ENCODE data around the gene SERPINA12.

The SERPINA12 gene, protein sequence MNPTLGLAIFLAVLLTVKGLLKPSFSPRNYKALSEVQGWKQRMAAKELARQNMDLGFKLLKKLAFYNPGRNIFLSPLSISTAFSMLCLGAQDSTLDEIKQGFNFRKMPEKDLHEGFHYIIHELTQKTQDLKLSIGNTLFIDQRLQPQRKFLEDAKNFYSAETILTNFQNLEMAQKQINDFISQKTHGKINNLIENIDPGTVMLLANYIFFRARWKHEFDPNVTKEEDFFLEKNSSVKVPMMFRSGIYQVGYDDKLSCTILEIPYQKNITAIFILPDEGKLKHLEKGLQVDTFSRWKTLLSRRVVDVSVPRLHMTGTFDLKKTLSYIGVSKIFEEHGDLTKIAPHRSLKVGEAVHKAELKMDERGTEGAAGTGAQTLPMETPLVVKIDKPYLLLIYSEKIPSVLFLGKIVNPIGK

DNA sequence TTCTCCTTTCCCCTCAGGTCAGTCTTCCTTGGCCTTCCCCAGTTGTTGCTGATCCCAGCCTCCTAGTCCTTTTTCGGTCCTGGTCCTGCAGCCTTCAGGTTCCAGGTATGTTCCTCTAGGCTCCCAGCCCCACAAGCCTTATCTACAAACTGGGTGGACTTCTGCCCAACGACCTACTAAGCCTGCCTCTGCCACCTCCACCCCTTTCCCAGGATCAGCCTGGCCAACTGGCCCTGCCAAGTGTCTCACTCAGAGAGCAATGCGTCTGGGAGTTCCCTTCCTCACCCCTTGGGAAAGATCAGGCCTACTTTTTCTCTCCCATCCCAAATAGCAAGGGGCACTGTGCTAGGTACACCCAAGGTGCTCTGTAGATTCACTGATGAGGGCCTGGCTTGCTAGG, at the start of gene SERPINA12:
TSS of gene SERPINA12 (minus strand) at position 114 of the 400 bp plus-strand sequence. CDS start 11,072 bp downstream, outside the sequence.
- TF ChIP-seq, protein P1, sequence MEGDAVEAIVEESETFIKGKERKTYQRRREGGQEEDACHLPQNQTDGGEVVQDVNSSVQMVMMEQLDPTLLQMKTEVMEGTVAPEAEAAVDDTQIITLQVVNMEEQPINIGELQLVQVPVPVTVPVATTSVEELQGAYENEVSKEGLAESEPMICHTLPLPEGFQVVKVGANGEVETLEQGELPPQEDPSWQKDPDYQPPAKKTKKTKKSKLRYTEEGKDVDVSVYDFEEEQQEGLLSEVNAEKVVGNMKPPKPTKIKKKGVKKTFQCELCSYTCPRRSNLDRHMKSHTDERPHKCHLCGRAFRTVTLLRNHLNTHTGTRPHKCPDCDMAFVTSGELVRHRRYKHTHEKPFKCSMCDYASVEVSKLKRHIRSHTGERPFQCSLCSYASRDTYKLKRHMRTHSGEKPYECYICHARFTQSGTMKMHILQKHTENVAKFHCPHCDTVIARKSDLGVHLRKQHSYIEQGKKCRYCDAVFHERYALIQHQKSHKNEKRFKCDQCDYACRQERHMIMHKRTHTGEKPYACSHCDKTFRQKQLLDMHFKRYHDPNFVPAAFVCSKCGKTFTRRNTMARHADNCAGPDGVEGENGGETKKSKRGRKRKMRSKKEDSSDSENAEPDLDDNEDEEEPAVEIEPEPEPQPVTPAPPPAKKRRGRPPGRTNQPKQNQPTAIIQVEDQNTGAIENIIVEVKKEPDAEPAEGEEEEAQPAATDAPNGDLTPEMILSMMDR (IDR thresholded peaks at IDR 0.05), result no peak

DNA sequence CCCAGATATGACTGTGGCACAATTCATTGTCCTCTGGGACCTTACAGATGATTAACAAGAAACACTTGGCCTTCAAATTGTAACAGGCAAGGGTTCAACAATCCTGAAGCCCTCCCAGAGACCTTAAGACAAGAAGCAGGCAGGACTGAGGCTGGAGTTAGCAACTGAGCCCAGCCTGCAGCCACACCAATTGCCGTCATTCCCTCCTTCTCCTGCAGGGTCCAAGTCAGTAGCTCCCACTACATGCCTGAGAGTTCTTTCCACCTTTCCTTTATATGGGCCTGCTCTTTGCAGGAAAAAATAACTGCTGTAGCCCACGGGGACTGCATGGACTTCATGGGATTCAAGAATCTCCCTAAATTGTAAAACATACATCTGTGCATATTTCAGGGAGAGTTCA, 49.6 kb upstream of the SERPINA12 start:
- TF ChIP-seq, protein P1 (IDR thresholded peaks at IDR 0.05), result no peak

DNA sequence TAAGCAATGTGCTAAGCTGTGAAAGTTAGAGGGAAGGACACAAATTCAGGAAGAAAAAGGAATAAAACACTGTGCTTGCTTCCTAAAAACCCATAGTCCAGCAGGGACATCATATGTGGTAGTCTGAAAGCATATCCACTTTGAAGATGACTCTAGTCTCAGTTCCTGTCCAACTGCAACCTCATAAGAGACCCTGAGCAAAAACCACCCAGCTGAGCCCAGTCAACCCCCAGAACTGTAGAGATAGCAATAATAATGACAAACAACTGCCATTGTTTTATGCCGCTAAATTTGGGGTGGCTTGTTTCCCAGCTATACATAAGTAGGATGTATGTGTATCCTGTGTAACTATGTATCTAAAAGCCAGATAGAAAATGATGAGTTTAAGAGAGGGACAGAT, 48.1 kb upstream of the SERPINA12 start:
- TF ChIP-seq, protein P1 (IDR thresholded peaks at IDR 0.05), result no peak

DNA sequence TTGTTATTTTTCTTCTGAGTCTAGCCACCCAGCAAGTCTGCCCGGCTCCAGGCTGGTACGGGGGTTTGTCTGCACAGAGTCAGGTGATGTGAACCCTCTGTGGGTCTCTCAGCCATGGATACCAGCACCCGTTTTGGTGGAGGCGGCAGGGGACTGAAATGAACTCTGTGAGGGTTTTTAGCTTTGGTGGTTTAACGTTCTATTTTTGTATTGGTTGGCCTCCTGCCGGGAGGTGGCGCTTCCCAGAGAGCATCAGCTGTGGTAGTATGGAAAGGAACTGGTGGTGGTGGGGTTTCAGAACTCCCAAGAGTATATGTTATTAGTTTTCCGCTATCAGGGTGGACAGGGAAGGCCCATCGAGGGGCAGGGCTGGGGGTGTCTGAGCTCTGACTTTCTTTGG, 46.7 kb upstream of the SERPINA12 start:
- TF ChIP-seq, protein P1 (IDR thresholded peaks at IDR 0.05), result no peak

DNA sequence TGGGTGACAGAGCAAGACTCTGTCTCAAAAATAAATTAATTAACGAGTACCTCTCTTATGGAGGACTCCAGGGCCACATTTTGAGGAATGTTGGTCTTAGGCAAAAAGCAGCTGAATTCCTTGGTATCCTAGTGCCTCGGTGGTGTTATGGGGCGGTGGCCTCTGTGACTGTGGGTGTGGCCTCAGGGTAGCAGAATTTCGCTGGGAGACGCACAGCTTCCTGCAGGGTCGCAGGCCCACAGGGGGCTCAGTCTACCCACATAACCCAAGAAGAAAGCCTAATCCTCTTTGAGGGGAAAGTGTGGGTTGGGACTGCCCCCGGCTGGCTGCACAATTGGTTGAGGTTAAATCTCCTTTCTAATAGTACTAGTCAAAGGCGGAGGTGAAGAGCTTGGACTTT, 40.8 kb upstream of the SERPINA12 start:
- TF ChIP-seq, protein P1 (IDR thresholded peaks at IDR 0.05), result no peak

DNA sequence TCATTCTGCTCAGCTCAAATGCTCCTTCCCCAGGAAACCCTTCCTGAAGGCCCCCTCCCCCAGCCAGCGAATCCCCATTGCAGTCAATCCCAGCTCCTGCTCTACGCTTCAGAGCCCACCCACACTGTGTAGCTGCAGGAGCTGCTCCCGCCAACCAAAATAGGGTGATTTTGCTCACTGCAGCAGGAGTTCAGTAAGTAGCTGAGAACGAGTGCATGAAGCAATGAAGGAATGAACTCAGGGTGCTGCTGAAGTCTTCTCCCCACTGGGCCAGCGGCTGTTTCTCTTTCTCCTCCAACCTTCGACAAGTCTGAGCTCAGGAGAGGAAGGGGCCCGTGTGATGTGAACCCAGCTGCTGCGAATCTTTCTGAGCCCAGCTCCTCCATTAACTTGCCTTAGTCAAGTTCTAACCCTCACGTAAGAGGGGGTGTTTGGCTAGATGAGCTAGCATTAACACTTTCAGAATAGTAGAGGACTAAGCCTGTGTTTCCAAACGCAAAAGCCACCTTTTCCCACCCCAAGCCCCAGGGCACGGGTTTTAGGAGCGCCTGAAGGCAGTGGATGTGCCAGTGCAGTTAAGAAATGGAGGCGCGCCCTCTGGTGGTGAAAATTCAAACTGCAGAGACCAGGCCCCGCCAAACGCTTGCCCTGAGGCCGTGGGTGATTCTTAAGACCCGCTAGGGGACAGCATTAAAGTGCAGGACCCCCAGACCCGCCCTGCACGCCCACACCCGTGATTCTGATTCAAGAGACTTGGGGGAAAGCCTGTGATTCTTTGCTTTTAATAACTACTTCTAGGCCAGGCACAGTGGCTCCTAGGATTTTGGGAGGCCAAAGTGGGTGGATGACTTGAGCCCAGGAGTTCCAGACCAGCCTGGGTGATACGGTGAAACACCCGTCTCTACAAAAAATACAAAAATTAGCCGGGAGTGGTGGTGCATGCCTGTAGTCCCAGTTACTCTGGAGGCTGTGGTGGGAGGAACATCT, 40.0 kb upstream of the SERPINA12 start:
- TF ChIP-seq, protein P1 (IDR thresholded peaks at IDR 0.05), result peak; percentile 94

DNA sequence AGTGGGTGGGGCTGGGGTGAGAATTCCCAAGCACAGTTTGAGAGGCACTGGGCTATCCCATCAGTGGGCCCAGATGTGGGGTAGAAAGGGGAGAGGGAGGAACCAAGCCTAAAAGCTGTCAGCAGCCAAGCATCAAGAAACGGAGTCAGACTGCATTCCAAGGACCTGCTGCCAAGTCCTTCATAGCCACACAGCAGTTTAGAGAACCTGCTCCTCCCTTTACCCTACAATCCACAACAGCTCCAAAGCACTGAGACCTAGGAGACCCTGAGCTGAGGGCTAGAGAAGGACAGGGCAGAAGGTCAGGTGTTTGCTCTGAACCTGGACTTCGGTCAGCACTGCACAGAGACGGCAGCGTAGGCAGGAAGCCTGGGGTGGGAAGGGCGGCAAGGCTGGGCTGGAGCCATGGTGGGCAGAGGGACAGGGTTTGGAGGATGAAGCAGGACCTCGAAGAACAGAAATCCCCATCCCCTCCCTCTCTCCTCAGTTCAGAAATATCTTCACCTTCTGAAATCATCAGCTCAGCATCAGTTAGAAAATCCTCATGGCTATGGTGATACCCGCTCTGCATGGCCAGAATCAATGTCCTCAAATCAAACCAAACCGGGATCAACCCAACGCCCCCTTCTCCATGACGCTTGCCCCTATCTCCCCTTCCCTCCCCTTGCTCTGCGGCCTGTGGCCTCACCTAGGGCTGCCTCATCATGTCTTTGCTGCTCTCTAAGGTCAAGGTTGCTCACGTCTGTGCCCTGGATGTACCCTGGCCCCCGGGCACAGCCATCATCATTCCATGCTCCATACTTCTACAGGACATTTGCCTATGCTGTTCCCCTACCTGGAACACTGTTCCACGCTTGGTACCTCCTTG, 39.1 kb upstream of the SERPINA12 start:
- TF ChIP-seq, protein P1 (IDR thresholded peaks at IDR 0.05), result no peak

Measured in LNCAP (cell line).